Ascending aorta (tissue), 2 donors: ENCODE results near the gene MTG2. TPM values are rescaled to one million over a fixed set of nuclear protein-coding genes. Genes with fewer than 3 reads are reported as not detected.

Experiments
- DNase-seq, 2 donors: peaks; one replicate each; pipeline ENCODE4 v3.0.0-alpha.2; 2019; ENCODE audit warnings: low spot score in 2 of 2
- H3K27ac ChIP-seq, 2 donors: fragments of 200-600 bp; sonication (generic); one replicate each; pipeline ENCODE4 v1.5.1; 2016 to 2017; ENCODE audit warnings: mild to moderate bottlenecking in 1 of 2
- H3K27me3 ChIP-seq: fragments of 200-600 bp; sonication (generic); one replicate; pipeline ENCODE4 v1.5.1; 2017
- H3K36me3 ChIP-seq, 2 donors: fragments of 200-600 bp; sonication (generic); one replicate each; pipeline ENCODE4 v1.5.1; 2016
- H3K4me1 ChIP-seq, 2 donors: fragments of 200-600 bp; sonication (generic); one replicate each; pipeline ENCODE4 v1.5.1; 2016 to 2017; ENCODE audit warnings: mild to moderate bottlenecking in 1 of 2
- H3K4me3 ChIP-seq, 2 donors: fragments of 200-600 bp; sonication (generic); one replicate each; pipeline ENCODE4 v1.5.1; 2016 to 2017; ENCODE audit warnings: mild to moderate bottlenecking in 1 of 2
- H3K9me3 ChIP-seq, 2 donors: fragments of 200-600 bp; sonication (generic); one replicate each; pipeline ENCODE4 v1.5.1; 2016
- intact Hi-C: fragments of 100-400 bp; cut with DNase I; formaldehyde crosslinking; loops from one replicate; pipeline ENCODE4 v1.15.1; 2023
- total RNA-seq: library from RNA; depleted of rRNA; stranded (reverse); fragments of >200 nt; gene quantifications from one replicate; pipeline ENCODE4 v1.1.0, GENCODE V29; 2016
- TF ChIP-seq, protein P1 (sequence below), 3 experiments: fragments of 200-600 bp in 2 of 3; fragments of 450-650 bp in 1 of 3; sonication (generic) in 2 of 3; IDR thresholded peaks; one replicate each; pipeline ENCODE4 v1.5.1; 2016 to 2019; ENCODE audit warnings: antibody characterized with exemption in 3 of 3, mild to moderate bottlenecking in 1 of 3, moderate library complexity in 1 of 3

MTG2 gene
- total RNA-seq, 1 donor from 2014 or later, result 14.5 TPM

GRCh38 chr20:62227591-62227976 is 44.8 kb downstream of the MTG2 start:
- H3K36me3 ChIP-seq, result no peaks in the 10 kb centered on the region
- no peaks in the 10 kb centered on the region for H3K27me3 ChIP-seq
- intact Hi-C loops, result no loop called here
- no peak overlapping the region for H3K27ac ChIP-seq
- DNase-seq, result no peak
- H3K4me3 ChIP-seq, result no peak overlapping the region
- H3K9me3 ChIP-seq, result no peaks in the 10 kb centered on the region
- H3K4me1 ChIP-seq, result no peaks in the 10 kb centered on the region
- TF ChIP-seq, protein P1, sequence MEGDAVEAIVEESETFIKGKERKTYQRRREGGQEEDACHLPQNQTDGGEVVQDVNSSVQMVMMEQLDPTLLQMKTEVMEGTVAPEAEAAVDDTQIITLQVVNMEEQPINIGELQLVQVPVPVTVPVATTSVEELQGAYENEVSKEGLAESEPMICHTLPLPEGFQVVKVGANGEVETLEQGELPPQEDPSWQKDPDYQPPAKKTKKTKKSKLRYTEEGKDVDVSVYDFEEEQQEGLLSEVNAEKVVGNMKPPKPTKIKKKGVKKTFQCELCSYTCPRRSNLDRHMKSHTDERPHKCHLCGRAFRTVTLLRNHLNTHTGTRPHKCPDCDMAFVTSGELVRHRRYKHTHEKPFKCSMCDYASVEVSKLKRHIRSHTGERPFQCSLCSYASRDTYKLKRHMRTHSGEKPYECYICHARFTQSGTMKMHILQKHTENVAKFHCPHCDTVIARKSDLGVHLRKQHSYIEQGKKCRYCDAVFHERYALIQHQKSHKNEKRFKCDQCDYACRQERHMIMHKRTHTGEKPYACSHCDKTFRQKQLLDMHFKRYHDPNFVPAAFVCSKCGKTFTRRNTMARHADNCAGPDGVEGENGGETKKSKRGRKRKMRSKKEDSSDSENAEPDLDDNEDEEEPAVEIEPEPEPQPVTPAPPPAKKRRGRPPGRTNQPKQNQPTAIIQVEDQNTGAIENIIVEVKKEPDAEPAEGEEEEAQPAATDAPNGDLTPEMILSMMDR (IDR thresholded peaks at IDR 0.05), result no peak

GRCh38 chr20:62227977-62228958 is 45.4 kb downstream of the MTG2 start:
- no peaks in the 10 kb centered on the region for H3K36me3 ChIP-seq
- intact Hi-C loops, result no loop called here
- no peaks in the 10 kb centered on the region for H3K9me3 ChIP-seq
- no peak overlapping the region for H3K4me3 ChIP-seq
- H3K27ac ChIP-seq, result no peak overlapping the region
- H3K4me1 ChIP-seq, result no peaks in the 10 kb centered on the region
- TF ChIP-seq, protein P1 (IDR thresholded peaks at IDR 0.05), result no peak
- H3K27me3 ChIP-seq, result no peaks in the 10 kb centered on the region
- DNase-seq, result no peak

- TF ChIP-seq, protein P1 (IDR thresholded peaks at IDR 0.05), result no peak
- Histone ChIP-seq H3K27ac (no peak overlapping the region), H3K4me1 (no peaks in the 10 kb centered on the region), H3K27me3 (no peaks in the 10 kb centered on the region), H3K9me3 (no peaks in the 10 kb centered on the region), H3K36me3 (no peaks in the 10 kb centered on the region), H3K4me3 (no peak overlapping the region)
- DNase-seq, result no peak
- intact Hi-C loops, result no loop called here
Observed at GRCh38 chr20:62228982-62229545, 46.2 kb downstream of the MTG2 start.

- intact Hi-C loops, result loop anchor here (10.0 kb wide), 2 partner anchors 165 to 705 kb away; partner anchors contain the start of genes GID8 and TAF4
- H3K36me3 ChIP-seq, result no peaks in the 10 kb centered on the region
Observed at GRCh38 chr20:62229667-62230066, 46.8 kb downstream of the MTG2 start.

GRCh38 chr20:62230276-62230675 is 47.4 kb downstream of the MTG2 start:
- intact Hi-C loops, result loop anchor here (10.0 kb wide), 2 partner anchors 165 to 705 kb away; partner anchors contain the start of genes GID8 and TAF4
- Histone ChIP-seq H3K36me3 (no peaks in the 10 kb centered on the region), H3K4me1 (no peaks in the 10 kb centered on the region), H3K27me3 (no peaks in the 10 kb centered on the region), H3K4me3 (no peak overlapping the region), H3K27ac (no peak overlapping the region), H3K9me3 (no peaks in the 10 kb centered on the region)
- TF ChIP-seq, protein P1 (IDR thresholded peaks at IDR 0.05), result no peak
- DNase-seq, result no peak

More at GRCh38 chr20:62229667-62230066, 46.8 kb downstream of the MTG2 start:
- H3K4me1 ChIP-seq, result no peaks in the 10 kb centered on the region
- H3K27me3 ChIP-seq, result no peaks in the 10 kb centered on the region
- no peak overlapping the region for H3K4me3 ChIP-seq
- no peak for DNase-seq
- TF ChIP-seq, protein P1 (IDR thresholded peaks at IDR 0.05), result no peak
- no peak overlapping the region for H3K27ac ChIP-seq
- no peaks in the 10 kb centered on the region for H3K9me3 ChIP-seq
